ENCODE results near the gene PRKCE.

Gene PRKCE

DNA sequence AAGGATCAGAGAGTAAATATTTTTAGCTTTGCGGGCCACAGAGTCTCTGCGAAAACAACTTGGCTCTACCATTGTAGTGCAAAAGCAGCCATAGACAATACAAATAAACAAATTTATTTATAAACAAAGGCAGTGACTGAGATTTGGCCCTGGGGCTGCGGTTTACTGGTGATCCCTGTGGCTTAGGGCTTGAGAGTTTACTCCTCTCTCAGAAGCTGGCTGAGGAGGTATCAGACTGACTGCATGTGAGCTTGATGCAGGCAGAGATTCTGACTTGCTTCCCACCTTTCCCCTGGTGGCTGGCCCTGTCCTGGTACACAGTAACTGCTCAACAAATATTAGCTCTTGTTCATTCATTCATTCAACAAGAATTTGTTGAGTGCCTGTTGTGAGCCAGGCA lies 81.5 kb downstream of the PRKCE start:
- H3K4me3 ChIP-seq (ENCODE audit: low read depth, low read length), result no peak overlapping the region
- no peak for DNase-seq (ENCODE audit: low read depth)
- TF ChIP-seq CTCF (IDR thresholded peaks at IDR 0.05; ENCODE audit: low read depth, low read length, missing control alignments), result no peak

DNA sequence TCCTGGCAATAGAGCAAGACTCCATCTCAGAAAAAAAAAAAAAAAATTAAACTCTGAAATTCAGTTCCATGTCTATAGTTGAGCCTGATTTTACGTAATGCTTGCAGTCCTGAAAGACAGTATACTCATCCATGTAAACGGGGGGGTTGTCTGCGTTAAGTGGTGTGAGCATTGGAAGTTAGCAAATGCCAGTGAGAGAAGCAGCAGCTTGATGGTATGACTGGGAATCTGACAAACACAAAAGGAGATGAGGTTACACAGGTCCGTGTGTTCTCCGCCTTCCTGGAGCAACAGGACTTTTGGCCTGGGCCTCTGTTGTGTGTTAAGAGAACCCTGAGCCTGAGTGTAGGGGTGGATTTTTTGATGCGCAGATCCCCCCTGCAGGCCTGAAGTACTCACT lies 82.9 kb downstream of the PRKCE start:
- no peak for TF ChIP-seq CTCF (IDR thresholded peaks at IDR 0.05; ENCODE audit: low read depth, low read length, missing control alignments)
- H3K4me3 ChIP-seq (ENCODE audit: low read depth, low read length), result no peak overlapping the region
- DNase-seq (ENCODE audit: low read depth), result no peak

GRCh38 chr2:45734952-45735351 lies 83.5 kb downstream of the PRKCE start:
- TF ChIP-seq CTCF (IDR thresholded peaks at IDR 0.05; ENCODE audit: low read depth, low read length, missing control alignments), result no peak
- no peak overlapping the region for H3K4me3 ChIP-seq (ENCODE audit: low read depth, low read length)
- DNase-seq (ENCODE audit: low read depth), result no peak

DNA sequence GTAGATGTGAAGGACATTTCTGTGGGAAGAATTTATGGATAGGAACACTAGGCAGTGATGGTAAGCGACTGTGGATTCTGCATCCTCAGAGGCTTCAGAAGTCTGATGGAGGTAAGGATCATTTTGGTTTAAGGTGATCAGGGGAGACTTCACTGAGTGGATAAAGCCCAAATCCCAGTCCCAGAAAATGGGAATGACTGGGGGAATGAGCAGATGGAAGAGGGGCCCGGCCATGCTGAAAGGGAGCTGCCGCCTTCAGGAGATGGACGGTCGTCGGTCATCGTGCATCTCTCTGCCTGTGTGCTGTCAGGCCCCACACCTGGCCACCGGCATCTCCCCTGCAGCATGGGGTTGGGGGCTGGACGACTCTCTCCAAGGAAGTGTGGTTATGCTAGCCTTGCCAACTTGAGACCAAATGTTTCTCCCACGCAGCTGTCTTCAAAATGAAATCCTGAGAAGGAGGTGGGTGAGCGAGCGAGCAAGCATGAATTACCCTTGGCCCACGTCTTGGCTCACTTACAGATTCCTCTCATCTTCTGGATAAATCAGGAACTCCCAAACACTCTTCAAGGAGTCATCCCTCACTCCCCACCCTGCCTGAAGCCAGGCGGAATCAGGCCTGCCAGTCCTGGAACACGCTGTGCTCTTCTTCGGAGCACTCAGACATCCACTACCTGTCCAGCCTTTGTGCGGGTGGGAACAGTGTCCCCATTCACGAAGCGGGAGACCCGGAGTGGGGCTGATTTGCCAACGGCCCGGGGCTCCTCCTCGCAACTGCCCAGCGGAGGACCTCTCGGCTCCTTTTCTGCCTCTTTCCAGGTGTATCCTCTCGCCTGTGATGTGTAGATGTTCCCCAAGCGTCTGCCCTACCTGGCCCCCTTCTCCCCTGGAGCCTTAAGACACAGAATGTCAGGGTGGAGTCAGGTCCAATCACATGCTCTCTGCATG lies 85.6 kb downstream of the PRKCE start:
- no peak overlapping the region for H3K4me3 ChIP-seq (ENCODE audit: low read depth, low read length)
- TF ChIP-seq CTCF (IDR thresholded peaks at IDR 0.05; ENCODE audit: low read depth, low read length, missing control alignments), result no peak
- DNase-seq (ENCODE audit: low read depth), result no peak

GRCh38 chr2:45739796-45740485 lies 88.5 kb downstream of the PRKCE start:
- no peak for TF ChIP-seq CTCF (IDR thresholded peaks at IDR 0.05; ENCODE audit: low read depth, low read length, missing control alignments)
- no peak overlapping the region for H3K4me3 ChIP-seq (ENCODE audit: low read depth, low read length)
- no peak for DNase-seq (ENCODE audit: low read depth)

- no peak for TF ChIP-seq CTCF (IDR thresholded peaks at IDR 0.05; ENCODE audit: low read depth, low read length, missing control alignments)
- no peak for DNase-seq (ENCODE audit: low read depth)
- H3K4me3 ChIP-seq (ENCODE audit: low read depth, low read length), result no peak overlapping the region
These were observed 89.8 kb downstream of the PRKCE start for GRCh38 chr2:45741161-45741850.
